D721Med (cell line): ENCODE measurements around the gene PTCD1.
"Not testable (repeated sequence)": the region's sequence is repeated elsewhere in the genome, so short reads cannot be mapped to it uniquely, and the experiment has no call there.

Source experiments
- DNase-seq: peaks from one replicate; pipeline ENCODE4 v3.0.0; 2011; ENCODE audit warnings: low spot score; ENCODE audit not compliant: insufficient read length
- FAIRE-seq: peaks from 2 replicates; lab custom pipeline; 2011; peaks lifted over from hg19 to GRCh38; lab: Jason Lieb, UNC
- TF ChIP-seq, protein P1 (sequence below): IDR thresholded peaks from 2 replicates; pipeline ENCODE4 v1.5.1; 2012; ENCODE audit warnings: mild to moderate bottlenecking, control low read depth; ENCODE audit not compliant: insufficient read depth; ENCODE audit errors: missing control alignments

The PTCD1 gene

DNA sequence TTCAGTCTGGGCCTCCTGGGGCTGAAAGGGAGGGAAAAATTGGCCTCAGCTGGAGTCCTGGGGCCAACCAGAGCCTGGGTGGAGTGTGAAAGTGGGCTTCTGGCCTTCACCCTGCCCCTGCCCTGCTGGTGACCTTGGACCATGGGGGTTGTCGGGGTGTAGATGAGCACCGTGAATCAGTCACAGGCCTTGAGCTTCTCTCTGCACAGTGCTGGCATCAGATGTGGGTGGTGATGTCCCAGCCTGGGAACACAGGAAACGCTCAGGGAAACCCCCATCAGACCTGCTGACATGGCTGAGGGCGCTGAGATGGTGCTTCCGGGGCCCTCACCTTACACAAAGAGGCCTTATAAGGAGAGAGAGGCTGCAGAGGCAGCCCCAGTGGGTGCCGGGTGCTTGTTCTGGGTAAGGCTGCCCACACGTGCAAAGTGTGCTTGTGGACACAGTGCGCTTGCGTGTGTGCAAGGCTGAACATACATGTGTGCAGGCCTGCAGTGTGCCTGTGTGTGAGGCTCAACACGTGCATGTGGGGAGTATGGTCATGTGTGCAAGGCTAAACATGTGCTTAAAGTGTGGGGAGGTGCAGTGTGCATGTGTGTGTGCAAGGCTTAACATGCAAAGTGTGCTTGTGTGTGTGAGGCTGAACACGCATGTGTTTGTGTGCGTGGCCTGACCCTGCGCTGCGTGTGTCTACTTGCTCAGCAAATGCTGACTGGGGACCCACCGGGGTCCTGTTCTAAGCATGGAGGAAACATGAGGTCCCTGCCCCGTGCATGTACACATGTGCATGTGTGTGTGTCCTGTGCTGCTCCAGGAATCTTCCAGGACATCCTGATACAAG lies 57.6 kb downstream of the PTCD1 start:
- no peak for DNase-seq
- no peak for FAIRE-seq
- TF ChIP-seq, protein P1, sequence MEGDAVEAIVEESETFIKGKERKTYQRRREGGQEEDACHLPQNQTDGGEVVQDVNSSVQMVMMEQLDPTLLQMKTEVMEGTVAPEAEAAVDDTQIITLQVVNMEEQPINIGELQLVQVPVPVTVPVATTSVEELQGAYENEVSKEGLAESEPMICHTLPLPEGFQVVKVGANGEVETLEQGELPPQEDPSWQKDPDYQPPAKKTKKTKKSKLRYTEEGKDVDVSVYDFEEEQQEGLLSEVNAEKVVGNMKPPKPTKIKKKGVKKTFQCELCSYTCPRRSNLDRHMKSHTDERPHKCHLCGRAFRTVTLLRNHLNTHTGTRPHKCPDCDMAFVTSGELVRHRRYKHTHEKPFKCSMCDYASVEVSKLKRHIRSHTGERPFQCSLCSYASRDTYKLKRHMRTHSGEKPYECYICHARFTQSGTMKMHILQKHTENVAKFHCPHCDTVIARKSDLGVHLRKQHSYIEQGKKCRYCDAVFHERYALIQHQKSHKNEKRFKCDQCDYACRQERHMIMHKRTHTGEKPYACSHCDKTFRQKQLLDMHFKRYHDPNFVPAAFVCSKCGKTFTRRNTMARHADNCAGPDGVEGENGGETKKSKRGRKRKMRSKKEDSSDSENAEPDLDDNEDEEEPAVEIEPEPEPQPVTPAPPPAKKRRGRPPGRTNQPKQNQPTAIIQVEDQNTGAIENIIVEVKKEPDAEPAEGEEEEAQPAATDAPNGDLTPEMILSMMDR: no peak

DNA sequence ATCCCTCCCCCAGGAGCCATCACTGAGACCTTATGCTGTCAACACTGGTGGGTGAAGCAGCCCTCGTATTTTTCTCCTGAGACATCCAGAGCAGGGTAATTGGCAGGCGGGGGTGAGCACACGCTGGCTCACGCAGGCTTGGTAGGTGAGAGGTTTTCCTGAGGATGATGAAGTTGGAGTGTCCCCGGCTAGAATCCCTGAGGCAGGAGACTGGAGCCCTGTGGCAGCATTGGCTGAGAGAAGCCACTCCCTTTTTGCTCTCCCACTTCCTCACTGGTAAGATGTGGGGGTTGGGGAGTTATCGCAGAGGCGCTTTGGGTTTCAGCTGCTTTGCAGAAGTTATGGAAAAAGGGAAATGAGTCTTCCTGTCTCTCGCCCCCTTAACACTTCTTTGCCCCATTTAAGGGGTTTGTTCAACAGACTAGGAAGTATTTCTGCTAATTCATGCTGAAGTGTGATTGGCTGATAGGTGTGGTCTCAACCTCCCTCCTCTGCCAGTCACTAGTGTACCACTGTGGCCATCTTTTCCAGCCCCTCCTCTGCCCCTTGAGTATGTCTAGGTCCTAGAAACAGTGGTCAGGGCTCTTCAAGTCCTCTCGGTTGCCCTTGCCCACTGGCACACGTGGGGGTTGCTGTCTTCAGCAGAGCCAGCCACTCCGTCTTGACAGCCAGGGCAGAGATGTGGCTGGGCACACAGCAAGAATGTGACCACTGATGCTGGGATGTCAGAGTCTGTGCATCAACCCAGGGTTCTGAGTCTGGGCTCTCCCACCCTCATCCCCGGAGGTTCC lies 58.4 kb downstream of the PTCD1 start:
- FAIRE-seq (no peak), DNase-seq (no peak)
- TF ChIP-seq, protein P1: no peak

DNA sequence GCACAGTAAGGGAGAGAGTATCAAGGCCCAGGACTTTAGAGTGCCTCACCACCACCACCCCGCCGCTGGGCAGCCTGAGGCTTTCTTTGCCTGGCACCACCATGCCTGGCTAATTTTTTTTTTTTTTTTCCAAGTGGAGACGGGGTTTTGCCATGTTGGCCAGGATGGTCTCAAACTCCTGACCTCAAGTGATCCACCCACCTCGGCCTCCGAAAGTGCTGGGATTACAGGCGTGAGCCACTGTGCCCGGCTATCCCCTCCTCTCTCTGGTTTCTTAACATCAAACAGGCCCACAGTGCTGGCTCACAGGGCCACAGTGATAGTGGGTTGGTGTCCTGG lies 58.9 kb downstream of the PTCD1 start:
- not testable (repeated sequence) for FAIRE-seq, DNase-seq

DNA sequence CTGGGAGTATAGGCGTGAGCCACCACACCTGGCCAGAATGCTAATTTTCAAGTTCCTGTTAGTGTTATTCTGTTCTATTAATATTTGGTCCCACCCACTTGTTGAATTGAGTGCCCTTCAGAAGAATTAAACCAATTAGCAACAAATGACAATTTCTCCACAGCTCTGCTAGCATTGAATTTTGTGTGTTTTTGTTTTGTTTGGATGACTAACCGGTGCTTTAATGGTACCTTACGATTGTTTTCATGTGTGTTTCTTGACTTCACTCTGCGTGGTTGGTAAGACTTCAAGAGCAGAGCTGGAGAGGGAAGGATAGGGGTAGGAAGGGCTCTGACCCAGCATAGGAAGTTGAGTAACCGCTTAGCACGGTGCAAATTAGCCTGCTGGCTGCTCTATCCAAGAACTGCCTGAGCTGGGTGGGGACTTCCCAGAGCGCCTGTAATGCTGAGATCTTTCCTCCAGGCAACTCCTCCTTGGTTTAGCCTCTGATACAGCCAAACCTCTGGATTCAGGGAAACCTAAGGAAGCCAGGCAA lies 59.5 kb downstream of the PTCD1 start:
- TF ChIP-seq, protein P1: no peak
- no peak for DNase-seq
- FAIRE-seq: no peak

DNA sequence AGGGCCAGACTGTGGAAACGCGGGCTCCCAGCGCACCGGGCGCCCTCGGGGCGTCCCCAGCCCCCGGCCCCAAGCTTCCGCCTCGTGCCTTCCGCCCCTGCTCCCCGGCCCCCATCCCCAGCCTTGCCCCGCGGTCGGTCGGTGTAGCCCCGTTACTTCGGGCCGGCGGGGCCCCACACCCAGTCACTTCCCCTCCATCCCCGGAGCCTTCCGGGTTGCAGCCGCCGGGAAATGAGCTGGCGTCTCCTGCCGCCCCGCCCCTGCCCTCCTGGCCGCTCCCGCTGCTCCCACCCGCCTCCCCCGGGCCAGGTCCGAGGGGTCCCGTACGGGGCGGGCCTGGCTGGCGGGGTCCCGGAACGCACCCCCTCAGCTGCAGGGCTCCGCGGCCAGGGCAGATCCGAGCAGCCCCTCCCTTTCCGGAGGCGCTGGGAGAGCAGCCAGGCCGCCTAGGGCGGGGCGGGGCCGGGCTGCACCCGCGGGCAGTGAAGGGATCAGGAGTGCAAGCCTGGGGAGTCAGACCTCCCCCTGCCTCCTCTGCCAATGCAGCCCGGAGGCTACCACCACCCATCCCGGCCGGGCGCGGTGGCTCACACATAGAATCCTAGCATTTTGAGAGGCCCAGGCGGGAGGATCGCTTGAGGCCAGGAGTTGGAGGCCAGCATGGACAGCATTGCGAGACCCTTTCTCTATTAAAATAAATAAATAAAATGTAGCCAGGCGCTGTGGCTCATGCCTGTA lies 63.4 kb downstream of the PTCD1 start:
- FAIRE-seq (no peak), DNase-seq (peak; percentile 73)
- TF ChIP-seq, protein P1: no peak

DNA sequence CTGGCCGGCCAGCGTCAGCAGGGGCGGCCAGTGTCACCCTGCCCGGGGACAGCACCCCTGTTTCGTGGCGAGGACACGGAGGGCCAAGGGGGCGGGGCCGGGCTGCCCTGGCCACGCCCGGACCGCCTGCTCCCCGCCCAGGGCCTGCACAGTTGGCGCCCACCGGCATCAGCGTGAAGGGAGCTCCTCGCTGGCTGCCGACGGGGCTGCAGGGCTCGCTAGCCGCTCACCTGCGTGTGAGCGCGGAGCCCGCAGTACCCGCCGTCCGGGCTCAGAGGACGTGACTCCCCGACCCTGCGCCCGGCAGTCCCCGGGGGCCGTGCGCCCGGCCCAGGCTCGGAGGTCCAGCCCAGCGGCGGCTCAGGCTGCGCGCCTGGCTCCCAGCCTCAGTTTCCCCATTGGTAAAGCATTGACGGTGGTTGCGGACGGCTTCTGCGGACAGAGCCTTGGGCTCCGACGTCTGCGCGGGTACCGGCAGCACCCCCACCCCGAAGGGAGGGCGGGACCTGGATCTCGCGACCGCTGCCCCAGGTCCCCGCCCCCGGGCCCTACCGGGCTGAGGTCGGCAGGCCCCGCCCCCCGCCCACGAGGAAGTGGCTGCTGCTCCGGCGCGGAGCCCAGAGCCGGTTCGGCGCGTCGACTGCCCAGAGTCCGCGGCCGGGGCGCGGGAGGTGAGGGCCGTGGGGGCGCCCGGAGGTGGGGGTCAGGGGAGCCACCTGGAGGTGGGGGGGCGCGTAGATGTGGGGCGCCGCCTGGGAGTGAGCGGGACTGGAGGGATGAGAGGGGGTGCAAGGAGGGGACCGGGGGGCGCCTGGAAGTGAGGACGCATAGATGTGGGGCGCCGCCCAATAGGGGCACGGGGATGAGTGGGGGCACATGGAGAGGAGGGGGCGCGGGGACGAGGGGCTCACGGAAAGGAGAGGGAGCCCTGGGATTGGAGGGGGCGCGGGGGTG lies 64.2 kb downstream of the PTCD1 start, which contains the start of gene ARPC1B:
TSS of gene ARPC1B (plus strand) at position 620 of the 954 bp plus-strand sequence. CDS start 10,985 bp downstream, outside the sequence.
- TF ChIP-seq, protein P1: no peak
- FAIRE-seq: no peak
- DNase-seq: peak; percentile 93
